H9 (cell line): ENCODE results near the gene PBX1. TPM values are rescaled to one million over a fixed set of nuclear protein-coding genes. Genes with fewer than 3 reads are reported as not detected.

Experiments used
- DNase-seq: peaks from one replicate; pipeline ENCODE4 v3.0.0-alpha.2; 2017
- H2AFZ ChIP-seq: one replicate; pipeline ENCODE4 v1.6.1; 2013; ENCODE audit warnings: mild to moderate bottlenecking, low read length, control low read depth, moderate library complexity
- H2AK5ac ChIP-seq: 2 replicates; pipeline ENCODE4 v1.6.1; 2013; ENCODE audit warnings: low read length, control low read depth, mixed read lengths; ENCODE audit not compliant: insufficient read length
- H2BK120ac ChIP-seq: one replicate; pipeline ENCODE4 v1.6.1; 2013; ENCODE audit warnings: low read depth, mild to moderate bottlenecking, low read length, control low read depth, inconsistent platforms; ENCODE audit not compliant: poor library complexity, severe bottlenecking
- H2BK12ac ChIP-seq: 2 replicates; pipeline ENCODE4 v1.6.1; 2013; ENCODE audit warnings: low read length, control low read depth, mixed read lengths, low read depth; ENCODE audit not compliant: insufficient read length
- H2BK15ac ChIP-seq: 2 replicates; pipeline ENCODE4 v1.6.1; 2013; ENCODE audit warnings: low read depth, low read length, control low read depth
- H2BK20ac ChIP-seq: one replicate; pipeline ENCODE4 v1.6.1; 2013; ENCODE audit warnings: low read depth, mild to moderate bottlenecking, low read length, control low read depth, inconsistent platforms; ENCODE audit not compliant: poor library complexity, severe bottlenecking
- H2BK5ac ChIP-seq: 2 replicates; pipeline ENCODE4 v1.6.1; 2013; ENCODE audit warnings: low read length, control low read depth, mixed read lengths; ENCODE audit not compliant: insufficient read length
- H3K14ac ChIP-seq: 2 replicates; pipeline ENCODE4 v1.6.1; 2013; ENCODE audit warnings: low read length, control low read depth; ENCODE audit not compliant: insufficient read depth
- H3K18ac ChIP-seq: 2 replicates; pipeline ENCODE4 v1.6.1; 2013; ENCODE audit warnings: low read depth, mild to moderate bottlenecking, mixed read lengths, low read length, control low read depth; ENCODE audit not compliant: insufficient read length
- H3K23ac ChIP-seq: 2 replicates; pipeline ENCODE4 v1.6.1; 2013; ENCODE audit warnings: low read length, control low read depth, mixed read lengths, low read depth; ENCODE audit not compliant: insufficient read length
- H3K23me2 ChIP-seq: 2 replicates; pipeline ENCODE4 v1.6.1; 2013; ENCODE audit warnings: low read depth, mild to moderate bottlenecking, mixed read lengths, low read length, control low read depth; ENCODE audit not compliant: insufficient read length, poor library complexity, severe bottlenecking
- H3K27ac ChIP-seq: 2 replicates; pipeline ENCODE4 v1.5.1; 2013; ENCODE audit warnings: low read length, control low read depth, mixed read lengths, low read depth; ENCODE audit not compliant: insufficient read length
- H3K27me3 ChIP-seq: 2 replicates; pipeline ENCODE4 v1.6.1; 2013; ENCODE audit warnings: low read length, control low read depth, inconsistent platforms; ENCODE audit not compliant: insufficient read depth
- H3K4ac ChIP-seq: 2 replicates; pipeline ENCODE4 v1.6.1; 2013; ENCODE audit warnings: low read depth, mild to moderate bottlenecking, control low read depth, inconsistent platforms, low read length, moderate library complexity
- H3K4me1 ChIP-seq: 2 replicates; pipeline ENCODE4 v1.6.1; 2013; ENCODE audit warnings: low read length, control low read depth, inconsistent platforms; ENCODE audit not compliant: insufficient read depth
- H3K4me2 ChIP-seq: 2 replicates; pipeline ENCODE4 v1.6.1; 2013; ENCODE audit warnings: low read length, control low read depth, mixed read lengths; ENCODE audit not compliant: insufficient read length, insufficient read depth
- H3K56ac ChIP-seq: 2 replicates; pipeline ENCODE4 v1.6.1; 2013; ENCODE audit warnings: low read depth, mild to moderate bottlenecking, mixed read lengths, low read length, control low read depth; ENCODE audit not compliant: insufficient read length
- H3K79me1 ChIP-seq: 2 replicates; pipeline ENCODE4 v1.6.1; 2013; ENCODE audit warnings: low read depth, mild to moderate bottlenecking, moderate library complexity, low read length, control low read depth, inconsistent platforms; ENCODE audit not compliant: insufficient read depth, poor library complexity, severe bottlenecking
- H3K79me2 ChIP-seq: 2 replicates; pipeline ENCODE4 v1.6.1; 2013; ENCODE audit warnings: low read length, control low read depth, inconsistent platforms; ENCODE audit not compliant: insufficient read depth
- H3K9ac ChIP-seq: 2 replicates; pipeline ENCODE4 v1.6.1; 2013; ENCODE audit warnings: low read length, control low read depth, mixed read lengths; ENCODE audit not compliant: insufficient read length; ENCODE audit errors: extremely low read depth
- H3K9me3 ChIP-seq: one replicate; pipeline ENCODE4 v1.6.1; 2013; ENCODE audit warnings: low read depth, low read length, inconsistent platforms; ENCODE audit not compliant: control insufficient read depth
- H3T11ph ChIP-seq: one replicate; pipeline ENCODE4 v1.6.1; 2013; ENCODE audit warnings: mild to moderate bottlenecking, low read length, control low read depth, inconsistent platforms
- H4K20me1 ChIP-seq: one replicate; pipeline ENCODE4 v1.6.1; 2013; ENCODE audit not compliant: control insufficient read depth, insufficient read length, insufficient read depth
- H4K5ac ChIP-seq: 2 replicates; pipeline ENCODE4 v1.6.1; 2013; ENCODE audit warnings: low read depth, mild to moderate bottlenecking, mixed read lengths, low read length, control low read depth; ENCODE audit not compliant: insufficient read length
- H4K8ac ChIP-seq: replicated peaks from 2 replicates; pipeline ENCODE4 v1.6.1; 2013; ENCODE audit warnings: low read length, control low read depth, mixed read lengths, low read depth; ENCODE audit not compliant: insufficient read length
- H4K91ac ChIP-seq: 2 replicates; pipeline ENCODE4 v1.6.1; 2013; ENCODE audit warnings: low read depth, mild to moderate bottlenecking, moderate library complexity, mixed read lengths, low read length, control low read depth; ENCODE audit not compliant: insufficient read length
- H3K27ac Mint-ChIP-seq, 3 experiments: 2 replicates in 2 of 3; 3 replicates in 1 of 3; pipeline ENCODE4 v1.8.0; 2020 to 2021; ENCODE audit warnings: mixed read lengths in 3 of 3, mild to moderate bottlenecking in 1 of 3, moderate library complexity in 1 of 3
- H3K27me3 Mint-ChIP-seq: 2 replicates; pipeline ENCODE4 v1.8.0; 2021; ENCODE audit warnings: low read depth, mild to moderate bottlenecking, moderate library complexity, mixed read lengths
- H3K36me3 Mint-ChIP-seq, 3 experiments: 2 replicates in 2 of 3; 3 replicates in 1 of 3; pipeline ENCODE4 v1.8.0; 2020 to 2021; ENCODE audit warnings: low read depth in 3 of 3, mixed read lengths in 3 of 3; ENCODE audit not compliant: insufficient read depth in 1 of 3
- H3K4me1 Mint-ChIP-seq, 2 experiments: 2 replicates each; pipeline ENCODE4 v1.8.0; 2020; ENCODE audit warnings: mixed read lengths in 2 of 2
- H3K4me3 Mint-ChIP-seq, 2 experiments: 2 replicates in 1 of 2; 3 replicates in 1 of 2; pipeline ENCODE4 v1.8.0; 2020 to 2021; ENCODE audit warnings: mild to moderate bottlenecking in 2 of 2, mixed read lengths in 2 of 2, moderate library complexity in 1 of 2
- H3K9me3 Mint-ChIP-seq, 2 experiments: 2 replicates in 1 of 2; 3 replicates in 1 of 2; pipeline ENCODE4 v1.8.0; 2020; ENCODE audit warnings: mild to moderate bottlenecking in 2 of 2, mixed read lengths in 2 of 2, moderate library complexity in 1 of 2
- total RNA-seq: library from RNA; stranded (reverse); gene quantifications from 2 replicates; pipeline ENCODE4 v1.2.1, GENCODE V29; 2021
- TF ChIP-seq, protein P1 (sequence below): fragments of 200-600 bp; sonication (generic); conservative IDR thresholded peaks from 3 replicates; pipeline ENCODE4 v1.8.0; 2021; ENCODE audit warnings: antibody characterized with exemption, mild to moderate bottlenecking

PBX1 gene
- total RNA-seq, 1 experiment from 2014 or later = 142 TPM

DNA sequence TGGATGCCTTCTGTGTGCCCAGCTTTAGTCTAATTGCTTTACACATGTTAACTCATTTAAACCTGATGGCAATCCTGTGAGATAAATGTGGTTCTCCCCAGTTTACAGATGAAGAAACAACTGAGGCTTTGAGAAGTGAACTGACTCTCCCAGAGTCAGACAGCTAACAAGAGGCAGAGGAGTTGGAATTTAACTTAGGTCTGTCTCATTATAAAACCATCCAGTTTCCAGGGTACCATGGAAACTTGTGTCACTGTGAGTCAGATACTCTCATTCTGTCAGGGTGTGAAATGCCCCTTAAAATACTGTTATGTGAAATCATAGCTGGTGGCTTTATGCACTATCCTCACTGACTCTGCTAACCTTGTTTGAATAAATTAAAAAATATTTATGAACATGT is 206.6 kb downstream of the PBX1 start:
- Mint-ChIP-seq H3K4me3 (no peak overlapping the region), H3K4me1 (peaks cover 15 to 17% of the 10 kb centered on the region in 2 experiments), H3K27ac (no peak overlapping the region), H3K27me3 (no peaks in the 10 kb centered on the region), H3K9me3 (no peaks in the 10 kb centered on the region), H3K36me3 (peaks cover 3 to 5% (median 5%) of the 10 kb centered on the region in 3 experiments; a peak in 6 of 7 replicates)
- Histone ChIP-seq H3K79me2 (no peaks in the 10 kb centered on the region; the same call in 1 of the 2 replicates), H4K8ac (no peak overlapping the region), H3K23me2 (no peaks in the 10 kb centered on the region), H2BK15ac (no peak overlapping the region), H2AK5ac (no peak overlapping the region), H3K9ac (no peak overlapping the region), H3K27me3 (no peaks in the 10 kb centered on the region), H3K27ac (no peak overlapping the region), H3K4me1 (no peaks in the 10 kb centered on the region; the same call in 1 of the 2 replicates), H3K23ac (no peak overlapping the region), H2BK120ac (no peak overlapping the region), H3K4ac (no peak overlapping the region), H2BK5ac (no peak overlapping the region), H3K18ac (no peak overlapping the region), H2BK12ac (no peak overlapping the region), H4K5ac (no peak overlapping the region), H3K79me1 (no peaks in the 10 kb centered on the region), H3K4me2 (no peak overlapping the region), H4K20me1 (no peaks in the 10 kb centered on the region), H3K14ac (no peak overlapping the region), H2BK20ac (no peak overlapping the region), H4K91ac (no peak overlapping the region), H3K9me3 (no peaks in the 10 kb centered on the region), H3K56ac (no peak overlapping the region), H3T11ph (no peak overlapping the region), H2AFZ (no peak overlapping the region)
- DNase-seq = no peak
- TF ChIP-seq, protein P1, sequence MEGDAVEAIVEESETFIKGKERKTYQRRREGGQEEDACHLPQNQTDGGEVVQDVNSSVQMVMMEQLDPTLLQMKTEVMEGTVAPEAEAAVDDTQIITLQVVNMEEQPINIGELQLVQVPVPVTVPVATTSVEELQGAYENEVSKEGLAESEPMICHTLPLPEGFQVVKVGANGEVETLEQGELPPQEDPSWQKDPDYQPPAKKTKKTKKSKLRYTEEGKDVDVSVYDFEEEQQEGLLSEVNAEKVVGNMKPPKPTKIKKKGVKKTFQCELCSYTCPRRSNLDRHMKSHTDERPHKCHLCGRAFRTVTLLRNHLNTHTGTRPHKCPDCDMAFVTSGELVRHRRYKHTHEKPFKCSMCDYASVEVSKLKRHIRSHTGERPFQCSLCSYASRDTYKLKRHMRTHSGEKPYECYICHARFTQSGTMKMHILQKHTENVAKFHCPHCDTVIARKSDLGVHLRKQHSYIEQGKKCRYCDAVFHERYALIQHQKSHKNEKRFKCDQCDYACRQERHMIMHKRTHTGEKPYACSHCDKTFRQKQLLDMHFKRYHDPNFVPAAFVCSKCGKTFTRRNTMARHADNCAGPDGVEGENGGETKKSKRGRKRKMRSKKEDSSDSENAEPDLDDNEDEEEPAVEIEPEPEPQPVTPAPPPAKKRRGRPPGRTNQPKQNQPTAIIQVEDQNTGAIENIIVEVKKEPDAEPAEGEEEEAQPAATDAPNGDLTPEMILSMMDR = no peak
